Stimulated activated memory B cell treated with anti-CD40 and anti-IgM and Interleukin-4, amounts not matched to agents 10 μg/mL and 1 μg/mL and 100 μg/mL, for 72 hours (primary cell): Measurements from ENCODE around the gene TEAD4.
A peak's percentile ranks its signal among the peaks of the same experiment; 100 is the strongest.

Experiments used
- ATAC-seq: fragments of 150-1000 bp; cut with Tn5 transposase; 2 replicates; pipeline ENCODE4 v1.10.0; 2021
- H3K27ac Mint-ChIP-seq: one replicate; pipeline ENCODE4 v1.8.0; 2022; ENCODE audit warnings: mild to moderate bottlenecking, mixed read lengths
- H3K27me3 Mint-ChIP-seq: one replicate; pipeline ENCODE4 v1.8.0; 2022; ENCODE audit warnings: mixed read lengths
- H3K36me3 Mint-ChIP-seq: one replicate; pipeline ENCODE4 v1.8.0; 2022; ENCODE audit warnings: mixed read lengths
- H3K4me1 Mint-ChIP-seq: one replicate; pipeline ENCODE4 v1.8.0; 2022; ENCODE audit warnings: mixed read lengths
- H3K4me3 Mint-ChIP-seq: one replicate; pipeline ENCODE4 v1.8.0; 2022; ENCODE audit warnings: mild to moderate bottlenecking, moderate library complexity, mixed read lengths
- H3K9me3 Mint-ChIP-seq: one replicate; pipeline ENCODE4 v1.8.0; 2022; ENCODE audit warnings: mixed read lengths

The TEAD4 gene

GRCh38 chr12:2949411-2949810, 9.8 kb upstream of the TEAD4 start:
- Mint-ChIP-seq H3K4me1 (no peaks in the 10 kb centered on the region), H3K27me3 (no peaks in the 10 kb centered on the region), H3K9me3 (no peaks in the 10 kb centered on the region), H3K4me3 (no peak overlapping the region), H3K36me3 (no peaks in the 10 kb centered on the region), H3K27ac (no peak overlapping the region)
- no peak for ATAC-seq

GRCh38 chr12:2955888-2956287, 3.3 kb upstream of the TEAD4 start:
- Mint-ChIP-seq H3K4me1 (peaks cover 16% of the 10 kb centered on the region), H3K27ac (no peak overlapping the region), H3K27me3 (peaks cover 44% of the 10 kb centered on the region), H3K36me3 (no peaks in the 10 kb centered on the region), H3K4me3 (no peak overlapping the region), H3K9me3 (no peaks in the 10 kb centered on the region)
- ATAC-seq = no peak

GRCh38 chr12:2957816-2958431, 1.3 kb upstream of the TEAD4 start:
- H3K27ac Mint-ChIP-seq = no peak overlapping the region
- H3K9me3 Mint-ChIP-seq = no peaks in the 10 kb centered on the region
- H3K4me3 Mint-ChIP-seq = no peak overlapping the region
- H3K4me1 Mint-ChIP-seq = peaks cover 18% of the 10 kb centered on the region
- no peaks in the 10 kb centered on the region for H3K36me3 Mint-ChIP-seq
- ATAC-seq = no peak
- H3K27me3 Mint-ChIP-seq = peaks cover 59% of the 10 kb centered on the region

- Mint-ChIP-seq H3K27me3 (peaks cover 66% of the 10 kb centered on the region), H3K9me3 (no peaks in the 10 kb centered on the region), H3K27ac (no peak overlapping the region), H3K36me3 (no peaks in the 10 kb centered on the region), H3K4me3 (peak overlapping the region; percentile 75), H3K4me1 (peaks cover 18% of the 10 kb centered on the region)
- peak; percentile 61 for ATAC-seq
Measured at GRCh38 chr12:2958432-2959191, 585 bp upstream of the TEAD4 start.

GRCh38 chr12:2959505-2960389, 550 bp downstream of the TEAD4 start:
- Mint-ChIP-seq H3K4me3 (peak overlapping the region; percentile 40), H3K4me1 (peaks cover 18% of the 10 kb centered on the region), H3K9me3 (no peaks in the 10 kb centered on the region), H3K36me3 (no peaks in the 10 kb centered on the region), H3K27ac (no peak overlapping the region), H3K27me3 (peaks cover 78% of the 10 kb centered on the region)
- ATAC-seq = peak; percentile 44

- Mint-ChIP-seq H3K9me3 (no peaks in the 10 kb centered on the region), H3K4me1 (peaks cover 18% of the 10 kb centered on the region), H3K27me3 (peaks cover 80% of the 10 kb centered on the region), H3K27ac (no peak overlapping the region), H3K4me3 (peak overlapping the region; percentile 40), H3K36me3 (no peaks in the 10 kb centered on the region)
- ATAC-seq = peak; percentile 47
Measured at GRCh38 chr12:2960390-2960956, 1.3 kb downstream of the TEAD4 start.

GRCh38 chr12:2960996-2961616, 1.9 kb downstream of the TEAD4 start:
- peaks cover 85% of the 10 kb centered on the region for H3K27me3 Mint-ChIP-seq
- H3K27ac Mint-ChIP-seq = no peak overlapping the region
- no peaks in the 10 kb centered on the region for H3K9me3 Mint-ChIP-seq
- no peak for ATAC-seq
- no peaks in the 10 kb centered on the region for H3K36me3 Mint-ChIP-seq
- H3K4me3 Mint-ChIP-seq = peak overlapping the region; percentile 40
- H3K4me1 Mint-ChIP-seq = peaks cover 18% of the 10 kb centered on the region

GRCh38 chr12:2961705-2962104, 2.5 kb downstream of the TEAD4 start:
- Mint-ChIP-seq H3K27ac (no peak overlapping the region), H3K9me3 (no peaks in the 10 kb centered on the region), H3K4me1 (peaks cover 18% of the 10 kb centered on the region), H3K4me3 (no peak overlapping the region), H3K36me3 (no peaks in the 10 kb centered on the region), H3K27me3 (peaks cover 85% of the 10 kb centered on the region)
- ATAC-seq = no peak

GRCh38 chr12:2963154-2963759, 4.1 kb downstream of the TEAD4 start:
- no peak overlapping the region for H3K4me3 Mint-ChIP-seq
- no peaks in the 10 kb centered on the region for H3K36me3 Mint-ChIP-seq
- peaks cover 18% of the 10 kb centered on the region for H3K4me1 Mint-ChIP-seq
- H3K27ac Mint-ChIP-seq = no peak overlapping the region
- no peak for ATAC-seq
- no peaks in the 10 kb centered on the region for H3K9me3 Mint-ChIP-seq
- H3K27me3 Mint-ChIP-seq = peaks cover 69% of the 10 kb centered on the region

GRCh38 chr12:2963760-2964292, 4.6 kb downstream of the TEAD4 start:
- peaks cover 13% of the 10 kb centered on the region for H3K4me1 Mint-ChIP-seq
- H3K4me3 Mint-ChIP-seq = no peak overlapping the region
- H3K9me3 Mint-ChIP-seq = no peaks in the 10 kb centered on the region
- no peak for ATAC-seq
- H3K27ac Mint-ChIP-seq = no peak overlapping the region
- H3K36me3 Mint-ChIP-seq = no peaks in the 10 kb centered on the region
- H3K27me3 Mint-ChIP-seq = peaks cover 64% of the 10 kb centered on the region

GRCh38 chr12:2967651-2968050, 8.5 kb downstream of the TEAD4 start:
- no peaks in the 10 kb centered on the region for H3K4me1 Mint-ChIP-seq
- no peak overlapping the region for H3K4me3 Mint-ChIP-seq
- H3K27ac Mint-ChIP-seq = no peak overlapping the region
- H3K9me3 Mint-ChIP-seq = no peaks in the 10 kb centered on the region
- peaks cover 47% of the 10 kb centered on the region for H3K27me3 Mint-ChIP-seq
- no peak for ATAC-seq
- H3K36me3 Mint-ChIP-seq = no peaks in the 10 kb centered on the region

GRCh38 chr12:2970744-2971143, 11.5 kb downstream of the TEAD4 start:
- Mint-ChIP-seq H3K27ac (no peak overlapping the region), H3K36me3 (no peaks in the 10 kb centered on the region), H3K4me3 (no peak overlapping the region), H3K9me3 (no peaks in the 10 kb centered on the region), H3K27me3 (peaks cover 34% of the 10 kb centered on the region), H3K4me1 (no peaks in the 10 kb centered on the region)
- ATAC-seq = peak; percentile 5

GRCh38 chr12:2973566-2973965, 14.4 kb downstream of the TEAD4 start:
- H3K27ac Mint-ChIP-seq = no peak overlapping the region
- H3K27me3 Mint-ChIP-seq = peaks cover 48% of the 10 kb centered on the region
- no peaks in the 10 kb centered on the region for H3K9me3 Mint-ChIP-seq
- no peak overlapping the region for H3K4me3 Mint-ChIP-seq
- no peaks in the 10 kb centered on the region for H3K36me3 Mint-ChIP-seq
- no peaks in the 10 kb centered on the region for H3K4me1 Mint-ChIP-seq
- no peak for ATAC-seq

GRCh38 chr12:2974560-2974971, 15.4 kb downstream of the TEAD4 start:
- Mint-ChIP-seq H3K4me1 (no peaks in the 10 kb centered on the region), H3K4me3 (no peak overlapping the region), H3K27ac (no peak overlapping the region), H3K9me3 (no peaks in the 10 kb centered on the region), H3K27me3 (peaks cover 50% of the 10 kb centered on the region), H3K36me3 (no peaks in the 10 kb centered on the region)
- ATAC-seq = no peak
